NCI-H1092 (cell line): ENCODE data around the gene TH.

Experiments
- DNase-seq: peaks from one replicate; lab custom pipeline; 2025; lab: John Stamatoyannopoulos, UW

The TH gene

DNA sequence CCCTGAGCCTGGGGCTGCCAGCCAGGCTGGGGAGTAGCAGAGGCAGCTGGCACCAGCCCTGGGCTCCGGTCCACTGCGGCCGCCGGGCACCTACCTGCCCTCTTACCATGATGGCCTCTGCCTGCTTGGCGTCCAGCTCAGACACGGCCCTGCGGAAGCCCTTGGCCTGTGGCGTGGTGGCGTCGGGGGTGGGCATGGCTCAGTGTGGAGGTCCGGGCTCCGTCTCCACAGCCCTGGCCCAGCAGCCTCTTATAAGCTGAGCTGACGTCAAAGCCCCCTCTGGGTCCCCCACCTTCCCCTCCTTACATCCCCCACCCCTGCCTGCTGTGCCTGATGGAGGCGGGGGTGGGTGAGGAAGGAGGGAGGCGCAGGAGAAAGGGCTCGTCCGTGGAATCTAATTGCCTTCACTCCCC lies at the start of gene TH:
Gene TH (minus strand): TSS at position 225 of the 413 bp plus-strand sequence. CDS start 29 bp downstream, at position 196.
- DNase-seq: no peak

DNA sequence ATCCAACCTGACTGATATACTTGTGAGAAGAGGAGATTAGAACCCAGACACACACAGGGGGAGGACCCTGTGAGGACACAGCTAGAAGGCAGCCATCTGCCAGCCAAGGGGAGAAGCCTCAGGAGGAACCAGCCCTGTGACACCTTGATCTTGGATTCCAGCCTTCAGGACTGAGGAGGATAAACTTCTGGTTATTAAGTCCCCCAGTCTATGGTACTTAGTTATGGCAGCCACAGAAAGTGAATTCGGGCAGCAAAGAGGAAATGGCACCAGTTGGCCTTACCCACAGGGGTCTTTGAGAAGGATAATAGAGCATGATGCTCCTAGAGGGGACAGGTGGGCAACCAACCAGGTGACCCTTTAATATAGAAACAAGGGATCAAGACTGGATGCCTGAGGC lies 49.4 kb upstream of the TH start:
- DNase-seq: no peak

DNA sequence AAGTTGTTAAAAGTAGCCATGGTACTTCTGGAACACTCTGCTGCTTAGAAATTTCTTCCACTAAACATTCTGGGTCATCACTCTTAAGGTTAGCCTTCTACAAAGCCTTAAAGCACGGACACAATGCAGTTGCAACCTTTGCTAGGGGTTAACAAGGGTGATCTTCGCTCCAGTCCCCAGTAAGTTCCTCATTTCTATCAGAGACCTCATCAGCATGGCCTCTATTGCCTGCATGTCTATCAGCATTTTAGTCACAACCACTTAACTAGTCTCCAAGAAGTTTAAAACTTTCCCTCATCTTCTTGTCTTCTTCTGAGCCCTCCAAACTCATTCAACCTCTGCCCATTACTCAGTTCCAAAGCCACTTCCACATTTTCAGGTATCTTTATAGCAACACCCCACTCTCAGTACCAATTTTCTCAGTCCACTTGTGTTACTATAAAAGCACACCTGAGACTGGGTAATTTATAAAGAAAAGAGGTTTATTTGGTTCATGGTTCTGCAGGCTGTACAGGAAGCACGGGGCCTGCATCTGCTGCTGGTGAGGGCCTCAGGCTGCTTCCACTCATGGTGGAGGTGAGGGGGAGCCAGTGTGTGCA lies 48.7 kb upstream of the TH start:
- no peak for DNase-seq

DNA sequence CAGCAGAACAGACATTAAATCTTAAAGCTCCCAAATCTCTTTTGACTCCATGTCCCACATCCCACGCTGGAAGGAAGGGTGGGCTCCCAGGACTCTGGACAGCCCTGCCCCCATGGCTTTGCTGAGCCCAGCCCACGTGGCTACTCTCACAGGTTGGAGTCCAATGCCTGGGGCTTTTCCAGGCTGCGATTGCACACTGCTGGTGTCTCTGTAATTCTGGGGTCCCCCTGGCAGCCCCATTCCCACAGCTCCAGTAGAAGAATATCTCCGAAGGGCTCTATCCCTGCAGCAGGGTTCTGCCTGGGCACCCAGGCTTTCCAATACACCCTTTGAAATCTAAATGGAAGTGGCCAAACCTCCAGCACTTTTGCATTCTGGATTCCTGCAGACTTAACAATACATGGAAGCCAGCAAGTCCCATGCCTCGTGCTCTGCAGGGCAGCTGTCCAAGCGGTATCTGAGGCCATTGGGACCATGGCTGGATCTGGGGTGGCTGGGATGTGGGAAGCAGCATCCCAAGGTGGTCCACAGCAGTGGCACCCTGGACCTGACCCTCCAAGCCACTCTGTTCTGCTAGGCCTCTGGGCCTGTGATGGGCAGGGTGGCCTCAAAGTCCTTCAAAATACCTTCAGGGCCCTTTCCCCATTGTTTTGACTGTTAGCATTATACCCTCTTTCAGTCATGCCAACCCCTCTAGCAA lies 47.9 kb upstream of the TH start:
- no peak for DNase-seq

DNA sequence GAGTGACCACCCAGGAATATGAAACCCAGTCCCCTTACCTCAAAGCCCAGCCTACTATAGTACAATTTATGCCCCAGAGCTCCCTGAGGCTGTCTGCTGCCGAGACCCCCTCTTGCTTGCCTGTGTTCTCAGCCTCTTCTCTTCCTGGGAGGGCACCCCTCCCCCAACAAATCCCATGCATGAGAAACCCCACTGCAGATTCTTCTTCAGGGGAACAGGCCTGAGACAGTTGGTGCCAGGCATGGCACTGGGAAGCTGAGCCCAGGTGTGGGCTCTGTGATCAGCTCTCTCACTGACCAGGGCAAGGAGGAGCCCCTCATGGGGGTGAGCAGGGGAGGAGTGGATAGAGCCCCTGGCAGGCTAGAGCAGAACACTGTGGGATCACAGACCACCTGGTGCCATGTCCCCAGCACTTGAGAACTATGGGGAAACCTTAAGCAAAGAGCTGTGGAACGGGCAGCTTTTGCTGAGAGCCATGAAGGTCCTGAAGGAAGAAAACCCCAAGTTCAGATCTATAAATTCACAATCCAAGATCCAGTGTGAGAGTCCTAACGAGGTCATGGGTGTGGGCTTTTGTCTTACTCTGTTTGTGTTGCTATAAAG lies 46.5 kb upstream of the TH start:
- DNase-seq: no peak

DNA sequence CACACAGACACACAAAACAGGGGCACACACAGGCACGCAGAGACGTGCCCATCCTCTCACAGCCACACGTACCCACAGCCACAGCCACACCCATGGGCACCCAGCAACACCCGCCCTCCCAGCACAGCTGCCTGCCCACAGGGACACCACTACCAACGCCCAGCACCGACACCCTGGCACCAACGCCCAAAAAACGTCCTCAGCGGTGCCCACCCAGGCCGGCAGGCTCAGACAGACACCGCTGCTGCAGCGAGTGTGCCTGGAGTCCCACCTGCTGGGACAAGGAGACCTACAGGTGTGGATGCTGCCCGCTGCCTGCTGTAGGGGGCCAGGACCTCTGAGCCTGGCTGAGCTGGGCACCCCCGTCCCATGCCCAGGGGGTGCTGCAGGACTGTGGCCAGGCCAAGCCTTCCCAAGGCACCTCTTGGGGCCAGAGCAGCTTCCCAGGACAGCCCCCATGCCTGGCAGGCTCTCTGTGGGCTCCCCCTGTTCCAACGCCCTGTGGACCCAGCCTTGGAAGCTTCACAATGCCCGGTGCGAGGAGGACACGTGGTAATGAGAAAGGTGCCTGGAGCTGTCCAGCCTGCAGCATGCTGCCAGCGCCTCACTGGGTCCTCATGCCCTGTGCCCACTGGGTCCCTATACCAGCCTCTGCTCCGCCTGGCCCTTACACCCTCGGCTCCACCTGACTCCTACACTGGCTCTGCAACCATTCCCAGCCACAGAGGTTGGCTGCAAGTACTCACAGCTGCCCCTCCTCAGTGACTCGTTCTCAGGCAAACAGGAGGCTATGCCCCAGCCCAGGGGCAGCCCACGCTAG lies 45.8 kb upstream of the TH start:
- no peak for DNase-seq

DNA sequence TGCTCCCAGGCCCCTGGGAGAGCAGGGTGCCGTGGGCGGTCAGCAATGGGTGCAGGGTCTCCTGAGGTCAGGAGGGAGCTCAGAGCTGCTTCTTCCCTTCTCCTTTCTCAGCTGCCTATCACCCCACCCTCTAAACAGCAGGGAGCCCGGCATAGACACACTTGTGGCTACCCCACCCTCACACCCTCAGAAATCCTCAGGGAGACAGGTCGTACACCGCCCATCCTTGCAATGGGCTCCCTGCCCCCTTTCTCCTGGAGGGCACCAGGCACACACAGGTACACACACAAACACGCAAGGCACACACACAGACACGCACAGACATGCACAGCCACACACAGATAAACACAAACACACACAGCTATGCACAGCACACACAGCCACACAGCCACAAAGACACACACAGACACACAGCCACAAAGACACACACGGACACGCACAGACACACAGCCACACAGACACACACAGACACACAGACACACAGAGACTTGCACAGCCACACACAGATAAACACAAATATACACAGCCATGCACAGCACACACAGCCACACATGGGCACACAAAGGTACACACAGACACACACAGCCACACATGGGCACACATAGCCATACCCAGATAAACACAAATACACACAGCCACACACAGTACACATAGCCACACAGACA lies 44.9 kb upstream of the TH start:
- no peak for DNase-seq

DNA sequence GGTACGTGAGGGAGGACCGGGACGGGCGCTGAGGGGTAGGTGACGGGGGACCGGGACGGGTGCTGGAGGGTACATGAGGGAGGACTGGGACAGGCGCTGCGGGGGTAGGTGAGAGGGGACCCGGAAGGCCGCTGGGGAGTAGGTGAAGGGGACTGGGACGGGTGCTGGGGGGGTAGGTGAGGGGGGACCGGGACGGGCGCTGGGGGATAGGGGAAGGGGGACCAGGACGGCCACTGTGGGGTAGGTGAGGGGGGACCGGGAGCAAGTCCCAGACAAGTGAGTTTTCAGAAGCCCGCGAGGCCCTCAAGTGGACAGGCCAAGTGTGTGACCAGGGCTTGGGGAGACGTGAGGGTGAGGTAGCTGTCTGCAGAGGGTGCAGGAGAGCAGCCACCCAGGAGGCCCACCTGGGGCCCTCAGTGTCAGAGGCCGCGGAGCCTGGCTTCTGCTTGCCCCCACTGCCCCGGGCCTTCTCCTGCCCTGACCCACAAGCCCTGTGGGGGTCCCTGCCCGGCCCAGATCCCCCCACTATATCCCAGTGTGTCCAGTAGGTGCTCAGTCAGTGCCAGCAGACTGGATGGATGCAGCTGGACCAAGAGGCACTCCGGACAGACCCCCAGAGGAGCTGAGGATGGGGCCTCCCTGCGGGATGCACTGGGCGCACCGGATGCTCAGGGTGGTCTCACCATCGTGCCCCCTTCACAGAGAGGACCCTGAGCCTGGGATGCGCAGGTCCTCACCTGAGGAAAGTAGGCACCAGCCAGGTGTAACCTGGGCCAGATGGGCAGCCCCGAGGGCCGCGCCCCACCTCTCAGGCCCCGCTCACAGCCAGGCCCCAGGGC lies 44.2 kb upstream of the TH start:
- DNase-seq: no peak

DNA sequence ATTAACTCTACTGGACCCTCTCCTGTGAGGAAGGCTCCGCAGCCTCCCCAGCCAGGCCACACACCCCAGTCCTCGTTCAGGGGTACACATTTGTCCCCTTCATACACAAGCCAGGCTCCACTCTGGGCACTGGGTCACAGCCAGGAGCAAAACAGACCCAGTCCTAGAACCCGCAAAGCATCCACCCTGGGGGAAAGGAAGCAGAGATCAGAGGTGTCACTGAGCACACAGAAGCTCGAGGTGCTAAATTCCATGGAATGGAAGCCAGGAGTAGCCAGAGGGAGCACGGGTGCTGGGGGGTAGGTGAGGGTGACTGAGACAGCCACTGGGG lies 43.6 kb upstream of the TH start:
- no peak for DNase-seq

DNA sequence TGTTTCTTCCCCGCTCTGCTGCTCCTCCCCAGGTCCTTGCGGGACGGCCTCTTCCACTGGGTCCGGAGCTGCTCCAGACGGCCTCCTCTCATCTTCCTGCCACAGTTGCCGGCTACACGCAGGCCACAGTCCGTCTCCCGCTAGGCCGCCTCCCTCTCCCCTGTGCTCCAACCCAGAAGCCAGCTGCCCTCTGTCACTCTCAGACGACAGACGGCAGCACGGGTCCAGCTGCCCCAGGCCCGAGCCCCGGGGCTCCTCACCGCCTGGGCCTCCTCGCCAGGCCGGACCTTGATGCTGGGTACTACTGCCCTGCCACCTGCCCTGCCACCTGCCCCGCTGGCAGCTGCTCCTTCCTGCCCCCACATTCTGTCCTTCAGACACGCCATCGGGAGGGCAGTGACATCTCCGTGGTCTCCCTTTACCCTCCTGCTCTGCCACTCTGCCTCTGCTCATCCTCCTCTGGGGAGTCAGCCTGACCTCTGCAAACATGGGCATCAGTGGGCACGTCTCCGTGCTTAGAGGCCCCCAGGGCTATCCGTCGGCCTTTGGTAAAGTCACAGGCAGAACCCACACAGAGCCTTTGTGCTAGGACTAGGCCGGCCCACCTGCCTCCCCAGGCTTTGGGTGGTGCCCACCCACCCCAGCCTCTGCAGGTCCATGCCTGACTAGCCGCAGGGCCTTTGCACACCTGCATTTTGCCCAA lies 43.1 kb upstream of the TH start:
- no peak for DNase-seq

DNA sequence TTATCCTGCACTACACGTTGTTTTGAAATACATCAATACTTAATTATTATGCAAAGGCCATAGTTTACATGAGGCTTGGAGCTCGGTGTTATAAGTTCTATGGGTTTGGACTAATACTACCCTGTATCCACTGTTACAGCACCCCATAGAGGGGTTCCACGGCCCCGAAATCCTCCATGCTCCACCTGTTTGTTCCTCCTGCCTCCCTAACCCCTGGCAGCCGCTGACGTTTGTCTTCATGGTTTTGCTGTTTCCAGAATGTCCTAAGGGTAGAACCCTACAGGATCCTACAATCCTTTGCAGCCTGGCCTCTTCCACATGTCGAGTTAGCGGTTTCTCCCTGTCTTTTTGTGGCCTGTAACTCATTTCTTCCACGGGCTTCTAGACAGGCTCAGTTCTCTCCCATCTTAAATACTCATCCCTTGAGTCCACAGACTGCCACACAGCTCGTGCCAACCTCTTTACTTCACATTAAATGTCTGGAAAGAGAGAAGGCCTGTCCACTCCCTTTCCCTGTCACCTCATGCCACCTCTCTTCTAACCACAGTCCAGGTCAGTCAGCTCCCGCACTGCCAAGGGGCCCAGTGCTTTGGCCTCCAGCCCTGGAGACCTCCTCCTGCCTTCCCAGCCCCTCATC lies 42.4 kb upstream of the TH start:
- no peak for DNase-seq

DNA sequence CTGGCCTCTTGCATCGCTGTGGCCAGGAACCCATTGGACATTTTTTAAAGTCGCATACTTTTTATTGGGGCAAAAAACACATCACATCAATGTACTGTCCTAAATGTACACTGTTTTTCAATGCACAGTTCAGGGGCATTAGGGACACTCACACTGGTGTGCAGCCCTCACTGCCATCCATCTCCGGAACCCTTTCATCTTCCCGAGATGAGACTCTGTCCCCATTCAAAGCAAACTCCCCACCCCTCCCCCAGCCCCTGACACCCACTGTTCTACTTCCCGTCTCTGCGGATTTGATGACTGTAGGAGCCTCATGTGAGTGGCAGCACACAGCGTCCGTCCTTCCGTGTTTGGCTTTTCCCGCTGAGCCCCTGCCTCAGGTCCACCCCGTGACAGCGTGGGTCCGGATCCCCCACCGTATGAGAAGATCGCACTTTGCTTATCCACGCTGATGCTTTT lies 41.8 kb upstream of the TH start:
- DNase-seq: no peak

DNA sequence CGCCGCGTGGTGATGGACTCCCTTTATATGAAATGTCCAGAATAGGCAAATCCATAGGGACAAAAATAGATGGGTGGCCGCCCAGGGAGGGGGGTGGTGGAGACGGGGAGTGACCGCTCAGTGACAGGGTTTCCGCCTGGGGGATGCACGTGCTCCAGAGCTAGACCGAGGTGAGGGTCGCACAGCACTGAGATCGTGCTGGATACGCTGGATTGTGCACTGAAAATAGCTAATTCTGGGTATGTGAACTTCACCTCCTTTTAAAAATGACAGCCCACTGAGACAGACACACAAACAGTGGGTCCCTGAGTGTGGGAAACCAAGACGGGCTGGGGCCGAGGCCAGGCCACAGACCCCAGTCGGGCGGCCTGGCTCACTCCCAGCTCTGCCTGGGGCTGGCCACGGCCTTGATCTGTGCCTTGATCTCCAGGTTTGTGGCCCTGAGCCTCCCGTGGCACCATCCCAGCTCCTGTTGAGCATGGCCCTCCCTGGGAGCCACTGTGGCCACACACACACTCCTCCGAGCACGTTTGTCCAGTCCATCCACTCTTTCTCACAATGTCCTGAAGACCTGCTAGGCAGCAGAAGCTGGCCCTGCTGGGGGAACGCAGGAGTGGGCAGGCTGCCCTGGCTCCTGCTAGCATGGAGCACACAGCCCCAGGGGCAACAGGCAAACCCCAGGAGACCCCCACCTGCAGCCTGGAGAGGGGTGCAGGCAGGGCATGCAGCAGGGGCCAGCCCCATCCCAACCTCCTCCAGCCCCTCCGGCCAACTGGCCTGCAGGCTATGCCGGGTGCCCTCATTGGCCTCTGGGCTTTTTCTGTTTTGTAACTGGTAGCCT lies 41.0 kb upstream of the TH start:
- no peak for DNase-seq

DNA sequence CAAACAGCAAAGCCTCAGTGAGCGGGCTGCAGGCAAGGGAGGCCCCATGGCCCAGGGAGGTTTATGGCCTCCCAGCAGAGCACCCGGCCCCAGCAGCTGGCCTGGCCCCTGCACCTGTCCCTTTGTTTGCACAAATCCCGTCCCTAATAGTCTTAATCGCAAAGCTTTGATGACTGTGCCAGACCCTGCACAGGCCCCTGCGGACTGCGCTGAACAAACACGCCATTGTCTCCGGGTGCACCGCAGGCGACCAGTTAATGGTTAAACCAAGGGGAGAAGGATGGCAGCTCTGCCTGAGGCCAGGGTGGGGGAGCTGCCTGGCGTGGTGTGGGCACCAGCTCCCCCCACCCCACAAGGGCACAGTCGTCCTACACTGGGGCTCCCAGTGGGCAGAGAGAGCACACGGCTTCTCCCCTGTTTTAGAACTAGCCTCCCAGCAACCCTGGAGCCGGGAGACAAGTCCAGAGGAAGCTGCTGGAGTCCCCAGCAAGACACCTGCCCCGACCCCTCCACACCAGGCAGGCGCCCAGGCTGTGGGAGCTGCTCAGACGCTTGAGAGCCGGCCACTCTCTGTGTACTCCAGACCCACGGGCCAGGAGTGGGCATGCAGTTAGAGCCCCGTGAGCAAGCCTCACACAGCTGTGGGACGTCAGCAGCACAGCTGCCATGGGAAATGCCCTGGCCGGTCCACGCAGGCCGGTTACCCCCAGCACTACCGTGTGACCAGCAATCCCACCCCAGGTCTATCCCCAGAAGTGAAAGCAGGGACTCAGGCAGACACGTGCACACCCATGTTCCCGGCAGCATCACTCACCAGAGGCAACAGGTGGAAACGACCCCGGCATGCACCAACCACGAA lies 39.7 kb upstream of the TH start:
- DNase-seq: peak; percentile 96

DNA sequence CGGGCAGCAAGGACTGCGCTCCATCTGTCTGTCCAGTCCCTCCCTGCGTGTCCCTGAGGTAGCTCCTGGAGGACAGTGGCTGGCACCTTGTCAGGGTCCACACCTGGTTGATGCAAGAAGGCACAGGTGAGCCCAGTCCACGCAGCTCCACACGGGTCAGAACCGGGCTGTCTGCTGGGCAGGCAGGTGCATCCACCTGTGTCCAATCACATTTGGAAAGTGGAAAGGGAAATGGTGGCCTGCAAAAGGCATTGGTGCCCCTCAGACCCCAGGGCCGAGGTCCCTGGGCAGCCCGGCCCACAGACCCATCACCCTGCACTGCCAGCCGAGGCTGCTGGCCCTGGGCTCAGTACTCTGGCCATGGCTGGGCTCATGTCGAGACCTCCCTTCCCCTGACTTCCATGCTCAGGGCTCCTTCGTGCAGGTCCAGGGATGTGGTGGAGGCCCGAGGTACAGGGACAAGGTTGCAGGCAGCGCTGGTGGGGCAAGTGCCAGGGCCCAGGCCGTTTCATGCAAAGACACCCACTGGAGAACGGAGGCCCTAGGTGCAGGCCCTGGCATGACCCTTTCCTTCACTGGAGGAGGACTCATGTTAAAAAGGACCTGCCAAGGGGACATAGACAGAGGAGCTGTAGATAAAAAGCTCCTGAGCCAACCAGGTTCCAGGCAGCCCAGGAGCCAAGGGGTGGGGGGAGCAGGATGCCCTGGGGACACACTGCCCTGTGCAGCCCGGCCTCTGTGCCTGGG lies 38.9 kb upstream of the TH start:
- no peak for DNase-seq

DNA sequence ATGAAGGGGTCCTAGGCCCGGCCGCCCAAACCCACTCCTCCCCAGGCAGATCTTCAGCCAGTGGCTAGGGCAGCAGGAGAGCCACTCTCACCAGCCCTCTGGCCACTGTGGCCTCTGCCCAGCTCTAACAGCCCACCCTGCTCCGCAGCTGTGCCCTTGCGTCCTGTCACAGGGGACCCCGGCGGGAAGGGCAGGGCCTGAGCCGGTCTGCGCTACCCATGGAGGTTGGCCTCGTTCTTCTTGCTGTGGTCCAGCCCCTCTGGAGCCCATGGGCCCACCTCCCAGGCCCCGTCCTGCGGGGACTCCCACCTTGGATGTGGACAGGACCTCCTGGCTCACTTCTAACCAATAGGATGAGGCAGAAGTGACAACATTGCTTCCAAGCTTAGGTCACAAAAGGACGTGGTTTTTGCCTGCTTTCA lies 38.3 kb upstream of the TH start:
- no peak for DNase-seq

DNA sequence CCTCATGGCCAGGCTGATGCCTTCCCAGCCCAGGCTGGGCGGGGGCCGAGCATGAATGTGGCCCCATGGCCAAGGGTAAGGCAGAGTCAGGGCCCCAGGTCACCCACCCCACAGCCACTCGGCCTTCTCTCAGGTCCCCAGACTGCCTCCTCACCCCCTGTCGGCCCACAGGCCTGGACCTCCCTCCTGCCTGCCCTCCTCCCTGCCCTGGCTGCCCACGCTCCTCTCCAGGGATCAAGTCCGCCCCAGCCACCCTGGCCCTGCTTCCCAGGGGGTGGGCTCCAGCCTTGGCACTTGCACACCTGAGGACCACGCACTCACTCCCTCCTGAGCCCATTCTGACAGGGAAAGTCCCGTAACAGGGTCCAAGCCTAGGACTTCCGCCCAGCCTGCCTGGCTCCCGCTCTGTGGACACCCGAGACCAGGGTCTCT lies 37.8 kb upstream of the TH start:
- no peak for DNase-seq
